Measurements from ENCODE around the gene GPI.
"Not testable (repeated sequence)": the region's sequence is repeated elsewhere in the genome, so short reads cannot be mapped to it uniquely, and the experiment has no call there.

GPI gene

DNA sequence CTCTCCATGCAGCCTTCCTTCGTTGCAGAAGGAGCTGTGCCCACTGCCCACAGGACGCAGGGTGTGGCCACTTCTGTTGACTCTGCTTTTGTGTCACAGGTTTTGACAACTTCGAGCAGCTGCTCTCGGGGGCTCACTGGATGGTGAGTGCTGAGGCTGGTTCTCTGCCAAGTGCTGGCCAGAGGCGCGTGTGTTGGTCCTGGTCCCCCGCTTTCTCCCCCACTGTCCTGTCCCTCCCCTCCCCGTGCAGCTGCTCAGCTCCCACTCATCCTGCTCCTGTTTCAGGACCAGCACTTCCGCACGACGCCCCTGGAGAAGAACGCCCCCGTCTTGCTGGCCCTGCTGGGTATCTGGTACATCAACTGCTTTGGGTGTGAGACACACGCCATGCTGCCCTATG lies 28.6 kb downstream of the GPI start:
- H3K4me3 ChIP-seq (ENCODE audit: low read depth, low read length), result no peak overlapping the region
- in situ Hi-C loops (cut with HindIII; ENCODE audit: low sequenced_read_pairs), result no loop called here
- TF ChIP-seq, protein P1, sequence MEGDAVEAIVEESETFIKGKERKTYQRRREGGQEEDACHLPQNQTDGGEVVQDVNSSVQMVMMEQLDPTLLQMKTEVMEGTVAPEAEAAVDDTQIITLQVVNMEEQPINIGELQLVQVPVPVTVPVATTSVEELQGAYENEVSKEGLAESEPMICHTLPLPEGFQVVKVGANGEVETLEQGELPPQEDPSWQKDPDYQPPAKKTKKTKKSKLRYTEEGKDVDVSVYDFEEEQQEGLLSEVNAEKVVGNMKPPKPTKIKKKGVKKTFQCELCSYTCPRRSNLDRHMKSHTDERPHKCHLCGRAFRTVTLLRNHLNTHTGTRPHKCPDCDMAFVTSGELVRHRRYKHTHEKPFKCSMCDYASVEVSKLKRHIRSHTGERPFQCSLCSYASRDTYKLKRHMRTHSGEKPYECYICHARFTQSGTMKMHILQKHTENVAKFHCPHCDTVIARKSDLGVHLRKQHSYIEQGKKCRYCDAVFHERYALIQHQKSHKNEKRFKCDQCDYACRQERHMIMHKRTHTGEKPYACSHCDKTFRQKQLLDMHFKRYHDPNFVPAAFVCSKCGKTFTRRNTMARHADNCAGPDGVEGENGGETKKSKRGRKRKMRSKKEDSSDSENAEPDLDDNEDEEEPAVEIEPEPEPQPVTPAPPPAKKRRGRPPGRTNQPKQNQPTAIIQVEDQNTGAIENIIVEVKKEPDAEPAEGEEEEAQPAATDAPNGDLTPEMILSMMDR (IDR thresholded peaks at IDR 0.05; ENCODE audit: low read depth, low read length, missing control alignments), result no peak
- no peak for DNase-seq (ENCODE audit: low read depth)

DNA sequence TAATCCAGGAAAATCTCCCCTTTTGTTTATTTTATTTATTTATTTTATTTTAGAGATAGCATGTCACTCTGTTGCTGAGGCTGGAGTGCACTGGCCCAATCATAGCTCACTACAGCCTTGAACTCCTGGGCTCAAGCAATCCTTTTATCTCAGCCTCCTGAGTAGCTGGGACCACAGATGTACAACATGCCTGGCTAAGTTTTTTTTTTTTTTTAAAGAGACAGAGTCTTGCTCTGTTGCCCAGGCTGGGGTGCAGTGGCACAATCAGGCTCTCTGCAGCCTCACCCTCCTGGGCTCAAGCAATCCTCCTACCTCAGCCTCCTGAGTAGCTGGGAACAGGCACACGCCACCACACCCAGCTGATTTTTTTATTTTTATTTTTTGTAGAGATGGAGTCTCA lies 32.9 kb downstream of the GPI start:
- TF ChIP-seq, protein P1 (IDR thresholded peaks at IDR 0.05; ENCODE audit: low read depth, low read length, missing control alignments), result no peak
- no peak overlapping the region for H3K4me3 ChIP-seq (ENCODE audit: low read depth, low read length)
- in situ Hi-C loops (cut with HindIII; ENCODE audit: low sequenced_read_pairs), result no loop called here
- DNase-seq (ENCODE audit: low read depth), result no peak

DNA sequence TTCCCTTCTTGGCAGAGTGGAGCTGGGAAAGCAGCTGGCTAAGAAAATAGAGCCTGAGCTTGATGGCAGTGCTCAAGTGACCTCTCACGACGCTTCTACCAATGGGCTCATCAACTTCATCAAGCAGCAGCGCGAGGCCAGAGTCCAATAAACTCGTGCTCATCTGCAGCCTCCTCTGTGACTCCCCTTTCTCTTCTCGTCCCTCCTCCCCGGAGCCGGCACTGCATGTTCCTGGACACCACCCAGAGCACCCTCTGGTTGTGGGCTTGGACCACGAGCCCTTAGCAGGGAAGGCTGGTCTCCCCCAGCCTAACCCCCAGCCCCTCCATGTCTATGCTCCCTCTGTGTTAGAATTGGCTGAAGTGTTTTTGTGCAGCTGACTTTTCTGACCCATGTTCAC lies 34.9 kb downstream of the GPI start:
- no peak for DNase-seq (ENCODE audit: low read depth)
- in situ Hi-C loops (cut with HindIII; ENCODE audit: low sequenced_read_pairs), result no loop called here
- TF ChIP-seq, protein P1 (IDR thresholded peaks at IDR 0.05; ENCODE audit: low read depth, low read length, missing control alignments), result no peak
- no peak overlapping the region for H3K4me3 ChIP-seq (ENCODE audit: low read depth, low read length)

DNA sequence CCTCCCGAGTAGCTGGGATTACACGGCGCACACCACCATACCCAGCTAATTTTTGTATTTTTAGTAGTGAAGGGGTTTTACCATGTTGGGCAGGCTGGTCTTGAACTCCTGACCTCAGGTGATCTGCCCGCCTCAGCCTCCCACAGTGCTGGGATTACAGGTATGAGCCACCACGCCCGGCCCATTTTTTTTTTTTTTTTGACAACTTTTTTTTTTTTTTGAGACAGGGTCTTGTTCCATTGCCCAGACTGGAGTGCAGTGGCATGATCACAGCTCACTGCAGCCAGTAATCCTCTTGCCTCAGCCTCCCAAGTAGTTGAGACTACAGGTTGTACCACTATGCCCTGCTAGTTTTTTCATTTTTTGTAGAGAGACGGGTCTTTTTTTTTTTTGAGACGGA lies 35.8 kb downstream of the GPI start:
- in situ Hi-C loops (cut with HindIII; ENCODE audit: low sequenced_read_pairs), result not testable (repeated sequence)

DNA sequence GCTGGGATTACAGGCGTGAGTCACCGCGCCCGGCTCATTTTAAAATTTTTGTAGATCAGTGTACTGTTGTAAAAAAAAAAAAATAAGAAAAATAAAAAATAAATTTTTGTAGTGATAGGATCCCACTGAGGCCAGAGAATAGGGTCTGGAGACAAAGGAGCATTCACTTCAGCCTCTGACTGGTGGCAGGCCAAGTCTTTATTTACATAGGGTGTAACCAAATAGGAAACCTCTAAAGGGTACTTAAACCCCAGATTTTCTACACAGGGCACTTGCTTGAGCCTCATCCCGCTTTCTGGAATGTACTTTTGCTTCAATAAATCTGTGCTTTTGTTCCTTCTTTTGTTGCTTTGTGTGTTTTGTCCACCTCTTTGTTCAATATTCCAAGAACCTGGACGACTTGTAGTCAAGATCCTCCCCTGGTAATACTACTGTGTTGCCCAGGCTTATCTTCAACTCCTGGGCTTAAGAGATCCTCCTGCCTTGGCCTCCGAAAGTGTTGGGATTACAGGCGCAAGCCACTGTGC lies 37.1 kb downstream of the GPI start:
- no peak overlapping the region for H3K4me3 ChIP-seq (ENCODE audit: low read depth, low read length)
- DNase-seq (ENCODE audit: low read depth), result no peak
- in situ Hi-C loops (cut with HindIII; ENCODE audit: low sequenced_read_pairs), result no loop called here
- TF ChIP-seq, protein P1 (IDR thresholded peaks at IDR 0.05; ENCODE audit: low read depth, low read length, missing control alignments), result no peak

More for the DNA sequence above, 35.8 kb downstream of the GPI start:
- not testable (repeated sequence) for H3K4me3 ChIP-seq (ENCODE audit: low read depth, low read length); DNase-seq (ENCODE audit: low read depth)

DNA sequence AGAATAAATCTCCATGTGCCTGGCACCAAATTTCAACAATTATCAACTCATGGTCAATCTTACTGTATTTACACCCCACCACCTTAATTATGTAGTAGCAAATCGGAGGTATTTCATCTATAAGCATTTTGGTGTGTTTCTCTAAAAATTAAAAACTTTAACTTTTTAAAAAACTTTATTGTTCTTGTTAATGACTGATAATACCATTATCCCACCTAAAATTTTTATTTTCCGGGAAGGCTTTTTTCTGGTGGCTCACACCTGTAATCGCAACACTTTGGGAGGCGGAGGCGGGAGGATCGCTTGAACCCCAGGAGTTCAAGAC lies 38.8 kb downstream of the GPI start:
- no peak for DNase-seq (ENCODE audit: low read depth)
- peak overlapping the region; percentile 97 for H3K4me3 ChIP-seq (ENCODE audit: low read depth, low read length)
- in situ Hi-C loops (cut with HindIII; ENCODE audit: low sequenced_read_pairs), result no loop called here
- TF ChIP-seq, protein P1 (IDR thresholded peaks at IDR 0.05; ENCODE audit: low read depth, low read length, missing control alignments), result no peak

DNA sequence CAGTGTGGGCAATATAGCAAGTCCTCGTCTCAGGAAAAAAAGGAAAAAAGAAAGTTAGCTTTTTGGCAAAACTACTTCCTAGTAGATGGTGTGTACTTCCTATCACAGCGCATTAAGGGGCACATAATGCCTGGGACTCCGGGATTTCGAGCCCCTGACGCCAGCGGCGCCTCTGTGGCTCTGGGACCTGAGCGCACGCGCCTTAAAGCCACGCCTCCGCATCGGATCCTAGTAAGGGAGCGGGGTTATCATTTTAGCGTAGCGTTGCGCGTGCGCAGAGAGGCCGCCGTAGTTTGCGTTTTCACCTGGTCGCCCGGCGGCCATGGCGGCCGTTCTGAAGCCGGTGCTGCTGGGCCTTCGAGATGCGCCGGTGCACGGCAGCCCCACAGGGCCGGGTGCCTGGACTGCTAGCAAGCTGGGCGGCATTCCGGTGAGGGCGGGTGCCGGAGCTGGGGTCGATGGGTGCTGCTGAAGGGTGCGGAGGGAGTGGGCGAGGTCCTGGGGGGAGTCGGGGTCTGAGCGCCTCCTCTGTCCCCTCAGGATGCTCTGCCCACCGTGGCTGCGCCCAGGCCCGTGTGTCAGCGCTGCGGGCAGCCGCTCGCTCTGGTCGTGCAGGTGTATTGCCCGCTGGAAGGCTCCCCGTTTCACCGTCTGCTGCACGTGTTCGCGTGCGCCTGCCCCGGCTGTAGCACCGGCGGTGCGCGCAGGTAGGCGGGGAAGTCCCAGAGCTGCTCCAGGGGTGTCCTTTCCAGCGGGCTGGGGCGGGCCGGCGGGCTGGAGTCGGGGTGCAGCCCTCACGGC lies 39.3 kb downstream of the GPI start, which contains the start of gene PDCD2L:
PDCD2L (plus strand) TSS at position 291 of the 801 bp plus-strand sequence; CDS start at position 323, 32 bp downstream.
- TF ChIP-seq, protein P1 (IDR thresholded peaks at IDR 0.05; ENCODE audit: low read depth, low read length, missing control alignments), result no peak
- in situ Hi-C loops (cut with HindIII; ENCODE audit: low sequenced_read_pairs), result no loop called here
- DNase-seq (ENCODE audit: low read depth), result peak; percentile 75

More for the DNA sequence above, 39.3 kb downstream of the GPI start, which contains the start of gene PDCD2L:
- peak within 1 kb of the TSS; percentile 97 for H3K4me3 ChIP-seq (ENCODE audit: low read depth, low read length)

Measured in astrocyte of the cerebellum (primary cell).